Left hindlimb (tissue), 1 donor: ENCODE measurements around the gene FTCD.

Experiments used
- DNase-seq: peaks from one replicate; pipeline ENCODE4 v3.0.0-alpha.2; 2018

Gene FTCD

GRCh38 chr21:46136739-46137349 is 18.5 kb downstream of the FTCD start:
- DNase-seq, result peak; percentile 31

GRCh38 chr21:46135782-46136395 is 19.5 kb downstream of the FTCD start:
- DNase-seq, result no peak

- peak; percentile 43 for DNase-seq
Observed at GRCh38 chr21:46131838-46132651, 23.3 kb downstream of the FTCD start.

GRCh38 chr21:46131588-46131837 is 23.9 kb downstream of the FTCD start:
- DNase-seq, result no peak

- DNase-seq, result peak; percentile 52
Observed at GRCh38 chr21:46130831-46131587, 24.4 kb downstream of the FTCD start.

GRCh38 chr21:46129846-46130651 is 25.3 kb downstream of the FTCD start:
- DNase-seq, result peak; percentile 35

GRCh38 chr21:46128933-46129571 is 26.3 kb downstream of the FTCD start:
- DNase-seq, result peak; percentile 53

- peak; percentile 36 for DNase-seq
Observed at GRCh38 chr21:46128106-46128932, 27.1 kb downstream of the FTCD start.

- peak; percentile 40 for DNase-seq
Observed at GRCh38 chr21:46127239-46128105, 27.9 kb downstream of the FTCD start.

- DNase-seq, result peak; percentile 39
Observed at GRCh38 chr21:46126309-46127238, 28.8 kb downstream of the FTCD start.

- no peak for DNase-seq
Observed at GRCh38 chr21:46125846-46126301, 29.5 kb downstream of the FTCD start.

- DNase-seq, result peak; percentile 25
Observed at GRCh38 chr21:46124926-46125845, 30.2 kb downstream of the FTCD start.

- DNase-seq, result peak; percentile 32
Observed at GRCh38 chr21:46124083-46124925, 31.1 kb downstream of the FTCD start.

GRCh38 chr21:46122758-46123683 is 32.4 kb downstream of the FTCD start:
- peak; percentile 19 for DNase-seq

GRCh38 chr21:46122237-46122671 is 33.1 kb downstream of the FTCD start:
- DNase-seq, result peak; percentile 19
